ENCODE data around the gene HLCS.
"Not testable (repeated sequence)": the region's sequence is repeated elsewhere in the genome, so short reads cannot be mapped to it uniquely, and the experiment has no call there.

The HLCS gene

GRCh38 chr21:36820176-36821031 lies 146.1 kb downstream of the HLCS start:
- H3K27me3 ChIP-seq (ENCODE audit: insufficient read depth, low read length, poor library complexity, severe bottlenecking): no peaks in the 10 kb centered on the region
- H3K79me2 ChIP-seq (ENCODE audit: insufficient read depth, low read length): no peaks in the 10 kb centered on the region
- peaks cover 5% of the 10 kb centered on the region for H3K4me1 ChIP-seq (ENCODE audit: insufficient read depth, low read length, poor library complexity, severe bottlenecking)
- H3F3A ChIP-seq (ENCODE audit: low read depth): no peaks in the 10 kb centered on the region
- H3K36me3 ChIP-seq (ENCODE audit: insufficient read depth, low read length): no peaks in the 10 kb centered on the region
- no peaks in the 10 kb centered on the region for H4K20me1 ChIP-seq (ENCODE audit: insufficient read depth, low read length, poor library complexity, severe bottlenecking)
- no peak overlapping the region for H3K4me2 ChIP-seq (ENCODE audit: low read depth, low read length, poor library complexity, severe bottlenecking)
- TF ChIP-seq EZH2phosphoT487 (IDR thresholded peaks at IDR 0.05; ENCODE audit: borderline replicate concordance) (no peak), CTCF (conservative IDR thresholded peaks at IDR 0.05; ENCODE audit: low read length) (no peak)
- H3K4me3 ChIP-seq (ENCODE audit: low read length, poor library complexity, severe bottlenecking): no peak overlapping the region
- no peak overlapping the region for H2AFZ ChIP-seq (ENCODE audit: low read length)
- H3K9me2 ChIP-seq (replicated peaks; ENCODE audit: low read depth, low read length): no peaks in the 10 kb centered on the region
- H3K9me3 ChIP-seq (ENCODE audit: insufficient read depth, low read depth, low read length): no peaks in the 10 kb centered on the region
- H3K9ac ChIP-seq (ENCODE audit: low read depth, low read length, poor library complexity, severe bottlenecking): no peak overlapping the region

GRCh38 chr21:36817732-36818450 lies 148.6 kb downstream of the HLCS start:
- Histone ChIP-seq H3K4me3 (ENCODE audit: low read length, poor library complexity, severe bottlenecking) (no peak overlapping the region), H3K9ac (ENCODE audit: low read depth, low read length, poor library complexity, severe bottlenecking) (no peak overlapping the region), H3K4me1 (ENCODE audit: insufficient read depth, low read length, poor library complexity, severe bottlenecking) (peaks cover 5% of the 10 kb centered on the region), H3K9me3 (ENCODE audit: insufficient read depth, low read depth, low read length) (no peaks in the 10 kb centered on the region), H2AFZ (ENCODE audit: low read length) (no peak overlapping the region), H3K79me2 (ENCODE audit: insufficient read depth, low read length) (no peaks in the 10 kb centered on the region), H3K9me2 (replicated peaks; ENCODE audit: low read depth, low read length) (no peaks in the 10 kb centered on the region), H3K27me3 (ENCODE audit: insufficient read depth, low read length, poor library complexity, severe bottlenecking) (no peaks in the 10 kb centered on the region), H3F3A (ENCODE audit: low read depth) (no peaks in the 10 kb centered on the region), H3K36me3 (ENCODE audit: insufficient read depth, low read length) (no peaks in the 10 kb centered on the region), H4K20me1 (ENCODE audit: insufficient read depth, low read length, poor library complexity, severe bottlenecking) (no peaks in the 10 kb centered on the region), H3K4me2 (ENCODE audit: low read depth, low read length, poor library complexity, severe bottlenecking) (no peak overlapping the region)
- TF ChIP-seq CTCF (conservative IDR thresholded peaks at IDR 0.05; ENCODE audit: low read length) (no peak), EZH2phosphoT487 (IDR thresholded peaks at IDR 0.05; ENCODE audit: borderline replicate concordance) (no peak)

GRCh38 chr21:36816561-36817130 lies 149.8 kb downstream of the HLCS start:
- Histone ChIP-seq H3K79me2 (ENCODE audit: insufficient read depth, low read length) (no peaks in the 10 kb centered on the region), H3F3A (ENCODE audit: low read depth) (no peaks in the 10 kb centered on the region), H3K27me3 (ENCODE audit: insufficient read depth, low read length, poor library complexity, severe bottlenecking) (no peaks in the 10 kb centered on the region), H3K4me1 (ENCODE audit: insufficient read depth, low read length, poor library complexity, severe bottlenecking) (peaks cover 5% of the 10 kb centered on the region), H3K9ac (ENCODE audit: low read depth, low read length, poor library complexity, severe bottlenecking) (no peak overlapping the region), H3K36me3 (ENCODE audit: insufficient read depth, low read length) (no peaks in the 10 kb centered on the region), H3K9me3 (ENCODE audit: insufficient read depth, low read depth, low read length) (no peaks in the 10 kb centered on the region), H4K20me1 (ENCODE audit: insufficient read depth, low read length, poor library complexity, severe bottlenecking) (no peaks in the 10 kb centered on the region), H2AFZ (ENCODE audit: low read length) (no peak overlapping the region), H3K9me2 (replicated peaks; ENCODE audit: low read depth, low read length) (no peaks in the 10 kb centered on the region), H3K4me3 (ENCODE audit: low read length, poor library complexity, severe bottlenecking) (no peak overlapping the region), H3K4me2 (ENCODE audit: low read depth, low read length, poor library complexity, severe bottlenecking) (no peak overlapping the region)
- TF ChIP-seq CTCF (conservative IDR thresholded peaks at IDR 0.05; ENCODE audit: low read length) (no peak), EZH2phosphoT487 (IDR thresholded peaks at IDR 0.05; ENCODE audit: borderline replicate concordance) (no peak)

GRCh38 chr21:36816026-36816425 lies 150.4 kb downstream of the HLCS start:
- not testable (repeated sequence) for H3K4me3 ChIP-seq (ENCODE audit: low read length, poor library complexity, severe bottlenecking); H3F3A ChIP-seq (ENCODE audit: low read depth); H3K4me1 ChIP-seq (ENCODE audit: insufficient read depth, low read length, poor library complexity, severe bottlenecking); H3K79me2 ChIP-seq (ENCODE audit: insufficient read depth, low read length); H3K9me2 ChIP-seq (replicated peaks; ENCODE audit: low read depth, low read length); H3K9me3 ChIP-seq (ENCODE audit: insufficient read depth, low read depth, low read length); H2AFZ ChIP-seq (ENCODE audit: low read length); H3K27me3 ChIP-seq (ENCODE audit: insufficient read depth, low read length, poor library complexity, severe bottlenecking); H4K20me1 ChIP-seq (ENCODE audit: insufficient read depth, low read length, poor library complexity, severe bottlenecking); H3K9ac ChIP-seq (ENCODE audit: low read depth, low read length, poor library complexity, severe bottlenecking); H3K4me2 ChIP-seq (ENCODE audit: low read depth, low read length, poor library complexity, severe bottlenecking); H3K36me3 ChIP-seq (ENCODE audit: insufficient read depth, low read length)

All from Loucy (cell line).